Heart right ventricle (tissue), 16 donors: ENCODE results near the gene HMG20A. TPM values are rescaled to one million over a fixed set of nuclear protein-coding genes. Genes with fewer than 3 reads are reported as not detected.
A peak's percentile ranks its signal among the peaks of the same experiment; 100 is the strongest.

Source experiments
- ATAC-seq, 8 donors: fragments of 200-7000 bp; cut with Tn5 transposase; one replicate each; pipeline ENCODE4 v1.9.1; 2020; ENCODE audit warnings: mild to moderate bottlenecking in 8 of 8, moderate library complexity in 8 of 8, moderate number of reproducible peaks in 1 of 8
- DNase-seq, 2 donors: peaks; one replicate each; pipeline ENCODE4 v3.0.0-alpha.2; 2020
- H3K27ac ChIP-seq, 10 donors: fragments of 200-600 bp; sonication (generic) in 2 of 10; one replicate each; pipeline versions ENCODE4 v1.5.0 to v1.8.0; 2020 to 2022; ENCODE audit warnings: mild to moderate bottlenecking in 3 of 10
- H3K27me3 ChIP-seq, 7 donors: fragments of 200-600 bp; one replicate each; pipeline ENCODE4 v1.8.0; 2021 to 2022; ENCODE audit warnings: mild to moderate bottlenecking in 2 of 7
- H3K36me3 ChIP-seq, 9 donors: fragments of 200-600 bp; sonication (generic) in 1 of 9; one replicate each; pipeline versions ENCODE4 v1.5.0 to v1.8.0; 2020 to 2022; ENCODE audit warnings: mild to moderate bottlenecking in 2 of 9
- H3K4me1 ChIP-seq, 9 donors: fragments of 200-600 bp; sonication (generic) in 1 of 9; one replicate each; pipeline versions ENCODE4 v1.5.0 to v1.8.0; 2020 to 2022; ENCODE audit warnings: mild to moderate bottlenecking in 4 of 9
- H3K4me3 ChIP-seq, 10 donors: fragments of 200-600 bp; sonication (generic) in 2 of 10; one replicate each; pipeline versions ENCODE4 v1.5.0 to v1.8.0; 2020 to 2022; ENCODE audit warnings: mild to moderate bottlenecking in 7 of 10, moderate library complexity in 2 of 10
- H3K9me3 ChIP-seq, 11 donors: fragments of 200-600 bp in 10 of 11; sonication (generic) in 2 of 11; one replicate each; pipeline versions ENCODE4 v1.5.0 to v1.8.0; 2013 to 2022; ENCODE audit warnings: mild to moderate bottlenecking in 2 of 11, control low read depth in 1 of 11, moderate library complexity in 1 of 11
- CTCF ChIP-seq, 9 donors: fragments of 200-600 bp; sonication (generic) in 2 of 9; IDR thresholded peaks; one replicate each; pipeline versions ENCODE4 v1.5.0 to v1.8.0; 2021 to 2022; ENCODE audit warnings: antibody characterized with exemption in 9 of 9, mild to moderate bottlenecking in 5 of 9, moderate library complexity in 1 of 9
- WGBS, 2 donors: extraction: QIAGEN DNeasy Blood & Tissue Kit; methylation state at CpG; one replicate each; pipeline ENCODE4 v1.1.7; 2013; ENCODE audit warnings: inconsistent platforms in 1 of 2; 5-methylcytosine and 5-hydroxymethylcytosine counted together
- intact Hi-C, 10 donors: fragments of 100-400 bp; cut with DNase I; formaldehyde crosslinking; loops; one replicate each; pipeline versions ENCODE4 v1.11.1 to v1.14.2; 2022
- polyA plus RNA-seq, 2 donors: library from polyadenylated mRNA; stranded (reverse); fragments of 200-250 nt; gene quantifications; one replicate each; pipeline ENCODE4 v1.2.3, GENCODE V29; 2013
- total RNA-seq, 10 donors: library from RNA; stranded (reverse); fragmentation: NEBNext Ultra II Directional in 3 of 10; extraction: Animal tissue kit (Norgen Biotek cat#: 25700) in 3 of 10; gene quantifications; one replicate each; pipeline versions ENCODE4 v1.2.1 to v1.2.4, GENCODE V29; 2021 to 2023
- donor health status: Arrhythmogenic right ventricular cardiomyopathy.
- donor health status: ischemic (EF 13 %, LVEDD 7.1; RV severe dilation, severe dysfunction).
- donor health status: healthy with polysubstance abuse.
- donor health status: DM: no; HTN: yes; CAD: no.
- donor health status: DM: no; HTN: no; CAD: no.
- donor health status: ischemic (EF 25% LVEDD 6.9; RV normal size, moderate dysfunction).
- donor health status: ischemic (EF 25% LVEDD 5.7; RV mildly dilated, moderate dysfunction).
- donor health status: healthy.
- donor health status: DM: yes; HTN: yes; CAD: no.
- donor health status: Ischemic cardiomyopathy.
- donor health status: ischemic (EF 35%, LVEDD 5.7; RV mildly dilated, moderate dysfunction).
- donor health status: nonischemic (EF 11% LVEDD 7.7; RV severe dilation, severe dysfunction).
- donor health status: DM: yes; HTN: yes; CAD: no.
- donor health status: PGD.
- donor health status: ischemic (EF 29% LVEDD 5.4; RV normal size, mild dysfunction).
- donor health status: nonischemic (EF 23%, LVEDD 6.1; RV moderate dilation, normal function).

HMG20A gene
- total and polyA plus RNA-seq, 12 donors: 9.9 to 60.2 (median 37.5) TPM

GRCh38 chr15:77502379-77503095 is 81.8 kb downstream of the HMG20A start:
- 84 to 88% methylated on average over 7 of the region's 7 CpGs for WGBS, 2 donors
- H3K27ac ChIP-seq: no peak overlapping the region
- no peak overlapping the region for H3K4me3 ChIP-seq
- intact Hi-C loops: loop anchor here in 2 of 10 donors (5.0 kb wide), 1 partner anchor 40 kb away; no protein-coding TSS in a partner anchor
- ATAC-seq (no peak), DNase-seq (no peak)
- no peaks in the 10 kb centered on the region for H3K27me3 ChIP-seq
- no peak for TF ChIP-seq CTCF (IDR thresholded peaks at IDR 0.05)
- no peaks in the 10 kb centered on the region for H3K36me3 ChIP-seq
- H3K9me3 ChIP-seq: no peaks in the 10 kb centered on the region
- peaks cover 35 to 76% (median 56%) of the 10 kb centered on the region in 9 donors for H3K4me1 ChIP-seq

DNA sequence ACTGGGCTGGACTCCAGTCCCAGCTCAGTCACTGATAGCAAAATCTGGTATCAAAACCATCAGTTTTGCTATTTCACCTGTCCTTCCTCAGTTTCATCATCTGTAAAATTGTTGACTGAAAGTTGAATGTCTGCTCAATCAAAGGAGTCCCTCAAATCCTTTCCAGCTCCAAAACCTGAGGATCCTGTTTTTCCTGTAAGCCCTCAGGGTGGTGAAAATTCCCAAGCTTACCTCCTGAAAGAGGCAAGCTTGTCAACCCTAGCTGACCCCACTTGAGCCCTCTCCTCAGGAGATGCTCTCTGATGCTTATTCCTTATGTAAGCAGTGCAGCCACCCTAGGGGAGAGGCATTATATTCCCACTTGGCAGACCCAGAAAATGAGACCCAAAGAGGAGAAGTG is 82.6 kb downstream of the HMG20A start:
- H3K4me3 ChIP-seq: no peak overlapping the region
- TF ChIP-seq CTCF (IDR thresholded peaks at IDR 0.05): no peak
- no peak for DNase-seq
- intact Hi-C loops: loop anchor here in 2 of 10 donors (5.0 kb wide), 1 partner anchor 39 kb away; no protein-coding TSS in a partner anchor
- H3K9me3 ChIP-seq: no peaks in the 10 kb centered on the region
- no peak for ATAC-seq
- H3K36me3 ChIP-seq: no peaks in the 10 kb centered on the region
- no peaks in the 10 kb centered on the region for H3K27me3 ChIP-seq
- no peak overlapping the region for H3K27ac ChIP-seq
- H3K4me1 ChIP-seq: peaks cover 35 to 76% (median 56%) of the 10 kb centered on the region in 9 donors

DNA sequence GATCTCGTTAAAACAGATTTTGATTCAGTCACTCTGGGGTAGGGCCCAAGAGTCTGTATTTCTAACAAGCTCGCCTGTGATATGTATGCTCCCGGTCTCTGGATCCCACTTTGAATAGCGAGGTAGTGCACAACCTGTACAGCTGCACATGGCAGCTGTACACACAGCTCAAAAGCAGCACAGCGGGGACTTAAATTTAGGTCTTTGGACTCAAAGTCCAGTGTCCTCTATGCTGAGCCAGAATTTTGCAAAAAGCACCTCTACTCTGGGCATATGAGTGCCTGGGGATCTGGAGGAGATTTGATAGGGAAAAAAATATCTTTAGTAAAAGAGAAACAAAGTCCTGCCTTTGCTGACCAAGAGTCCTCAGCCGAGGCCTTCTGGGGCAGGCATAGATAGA is 83.1 kb downstream of the HMG20A start:
- Histone ChIP-seq H3K27ac (no peak overlapping the region), H3K27me3 (no peaks in the 10 kb centered on the region), H3K36me3 (no peaks in the 10 kb centered on the region), H3K9me3 (no peaks in the 10 kb centered on the region), H3K4me1 (peaks cover 35 to 76% (median 56%) of the 10 kb centered on the region in 9 donors), H3K4me3 (no peak overlapping the region)
- intact Hi-C loops: loop anchor here in 2 of 10 donors (5.0 kb wide), 1 partner anchor 39 kb away; no protein-coding TSS in a partner anchor
- WGBS, 2 donors: 84 to 89% methylated on average over 6 of the region's 6 CpGs
- DNase-seq (no peak), ATAC-seq (no peak)
- TF ChIP-seq CTCF (IDR thresholded peaks at IDR 0.05): no peak

- DNase-seq (no peak), ATAC-seq (no peak)
- Histone ChIP-seq H3K4me3 (no peak overlapping the region), H3K4me1 (peaks cover 37 to 76% (median 56%) of the 10 kb centered on the region in 9 donors), H3K36me3 (no peaks in the 10 kb centered on the region), H3K27me3 (no peaks in the 10 kb centered on the region), H3K27ac (peak overlapping the region in 1 of 10 donors; percentile 17), H3K9me3 (no peaks in the 10 kb centered on the region)
- no peak for TF ChIP-seq CTCF (IDR thresholded peaks at IDR 0.05)
- intact Hi-C loops: loop anchor here in 2 of 10 donors (5.0 kb wide), 1 partner anchor 38 kb away; no protein-coding TSS in a partner anchor
- 92 to 93% methylated on average over 8 of the region's 8 CpGs for WGBS, 2 donors
These were observed 83.6 kb downstream of the HMG20A start for GRCh38 chr15:77504306-77504705.
